MM.1S (cell line): ENCODE measurements around the gene ARHGEF7.

Experiments used
- DNase-seq: peaks from one replicate; pipeline ENCODE4 v3.0.0-alpha.2; 2015
- H2AFZ ChIP-seq: fragments of 300-600 bp; sonication (generic); 2 replicates; pipeline ENCODE4 v1.6.0; 2016; ENCODE audit warnings: antibody characterized with exemption, low read length
- H3F3A ChIP-seq: fragments of 300-600 bp; sonication (generic); 2 replicates; pipeline ENCODE4 v1.6.1; 2016; ENCODE audit warnings: mild to moderate bottlenecking, antibody characterized with exemption, low read length, moderate library complexity, mixed read lengths; ENCODE audit not compliant: insufficient read depth
- H3K27ac ChIP-seq: fragments of 300-600 bp; sonication (generic); 2 replicates; pipeline ENCODE4 v1.5.1; 2016; ENCODE audit warnings: mild to moderate bottlenecking, low read length
- H3K27me3 ChIP-seq: fragments of 300-600 bp; sonication (generic); replicated peaks from 2 replicates; pipeline ENCODE4 v1.6.0; 2016; ENCODE audit warnings: low read length; ENCODE audit not compliant: insufficient read depth
- H3K36me3 ChIP-seq: fragments of 300-600 bp; sonication (generic); replicated peaks from 2 replicates; pipeline ENCODE4 v1.6.1; 2016; ENCODE audit warnings: mild to moderate bottlenecking, low read length, mixed read lengths; ENCODE audit not compliant: insufficient read depth
- H3K4me1 ChIP-seq: fragments of 300-600 bp; sonication (generic); 2 replicates; pipeline ENCODE4 v1.6.1; 2016; ENCODE audit warnings: low read length, mixed read lengths
- H3K4me2 ChIP-seq: fragments of 300-600 bp; sonication (generic); 2 replicates; pipeline ENCODE4 v1.6.0; 2016; ENCODE audit warnings: low read depth, low read length
- H3K4me3 ChIP-seq: fragments of 300-600 bp; sonication (generic); 2 replicates; pipeline ENCODE4 v1.5.1; 2016; ENCODE audit warnings: low read length, mixed read lengths
- H3K79me2 ChIP-seq: fragments of 300-600 bp; sonication (generic); 2 replicates; pipeline ENCODE4 v1.6.1; 2016; ENCODE audit warnings: mixed run types, low read length, mixed read lengths
- H3K9ac ChIP-seq: fragments of 300-600 bp; sonication (generic); 2 replicates; pipeline ENCODE4 v1.6.1; 2016; ENCODE audit warnings: low read length, mixed read lengths
- H3K9me2 ChIP-seq: fragments of 300-600 bp; sonication (generic); replicated peaks from 2 replicates; pipeline ENCODE4 v1.6.1; 2016; ENCODE audit warnings: mild to moderate bottlenecking, low read length, mixed read lengths; ENCODE audit not compliant: insufficient read depth
- H3K9me3 ChIP-seq: fragments of 300-600 bp; sonication (generic); replicated peaks from 2 replicates; pipeline ENCODE4 v1.6.1; 2016; ENCODE audit warnings: mild to moderate bottlenecking, low read length, mixed read lengths; ENCODE audit not compliant: insufficient read depth
- H4K20me1 ChIP-seq: fragments of 300-600 bp; sonication (generic); 2 replicates; pipeline ENCODE4 v1.6.1; 2016; ENCODE audit warnings: mild to moderate bottlenecking, low read length, moderate library complexity, mixed read lengths; ENCODE audit not compliant: insufficient read depth
- EZH2 ChIP-seq: fragments of 300-600 bp; sonication (generic); optimal IDR thresholded peaks from 2 replicates; pipeline ENCODE3; 2017; ENCODE audit warnings: low read depth, mild to moderate bottlenecking, antibody characterized with exemption, low read length, mixed read lengths
- EZH2phosphoT487 ChIP-seq: fragments of 300-600 bp; sonication (generic); IDR thresholded peaks from 2 replicates; pipeline ENCODE4 v1.6.1; 2018; ENCODE audit warnings: antibody characterized with exemption, low read length
- TF ChIP-seq, protein P1 (sequence below): fragments of 300-600 bp; sonication (generic); IDR thresholded peaks from 2 replicates; pipeline ENCODE4 v1.5.1; 2016; ENCODE audit warnings: antibody characterized with exemption, low read length, mixed read lengths

ARHGEF7 gene

DNA sequence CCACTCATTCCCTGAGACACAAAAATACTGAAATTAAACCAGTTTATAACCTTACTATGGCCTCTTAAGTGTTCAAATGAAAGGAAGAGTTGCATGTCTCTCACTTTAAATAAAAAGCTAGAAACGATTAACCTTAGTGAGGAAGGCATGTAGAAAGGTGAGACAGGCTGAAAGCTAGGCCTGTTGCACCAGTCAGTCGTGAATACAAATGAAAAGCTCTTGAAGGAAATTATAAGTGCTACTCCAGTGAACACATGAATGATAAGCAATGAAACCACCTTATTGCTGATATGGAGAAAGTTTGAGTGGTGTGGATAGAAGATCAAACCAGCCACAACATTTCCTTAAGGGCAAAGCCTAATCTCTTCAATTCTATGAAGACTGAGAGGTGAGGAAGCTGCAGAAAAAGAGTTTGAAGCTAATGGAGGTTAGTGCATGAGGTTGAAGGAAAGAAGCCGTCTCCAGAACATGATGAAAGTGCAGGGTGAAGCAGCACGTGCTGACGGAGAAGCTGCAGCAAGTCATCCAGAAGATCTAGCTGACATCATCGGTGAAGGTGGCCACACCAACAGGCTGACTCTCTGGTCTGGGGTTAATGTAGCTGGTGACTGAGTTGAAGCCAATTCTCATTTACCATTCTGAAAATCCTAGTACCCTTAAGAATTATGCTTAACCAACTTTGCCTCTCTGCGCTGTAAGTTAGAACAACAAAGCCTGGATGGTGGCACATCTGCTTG is 110.9 kb downstream of the ARHGEF7 start:
- H3K9me3 ChIP-seq, result no peaks in the 10 kb centered on the region
- H3K27ac ChIP-seq, result no peak overlapping the region
- no peak overlapping the region for H3K4me2 ChIP-seq
- no peaks in the 10 kb centered on the region for H3K9me2 ChIP-seq
- no peak overlapping the region for H3K4me3 ChIP-seq
- TF ChIP-seq, protein P1, sequence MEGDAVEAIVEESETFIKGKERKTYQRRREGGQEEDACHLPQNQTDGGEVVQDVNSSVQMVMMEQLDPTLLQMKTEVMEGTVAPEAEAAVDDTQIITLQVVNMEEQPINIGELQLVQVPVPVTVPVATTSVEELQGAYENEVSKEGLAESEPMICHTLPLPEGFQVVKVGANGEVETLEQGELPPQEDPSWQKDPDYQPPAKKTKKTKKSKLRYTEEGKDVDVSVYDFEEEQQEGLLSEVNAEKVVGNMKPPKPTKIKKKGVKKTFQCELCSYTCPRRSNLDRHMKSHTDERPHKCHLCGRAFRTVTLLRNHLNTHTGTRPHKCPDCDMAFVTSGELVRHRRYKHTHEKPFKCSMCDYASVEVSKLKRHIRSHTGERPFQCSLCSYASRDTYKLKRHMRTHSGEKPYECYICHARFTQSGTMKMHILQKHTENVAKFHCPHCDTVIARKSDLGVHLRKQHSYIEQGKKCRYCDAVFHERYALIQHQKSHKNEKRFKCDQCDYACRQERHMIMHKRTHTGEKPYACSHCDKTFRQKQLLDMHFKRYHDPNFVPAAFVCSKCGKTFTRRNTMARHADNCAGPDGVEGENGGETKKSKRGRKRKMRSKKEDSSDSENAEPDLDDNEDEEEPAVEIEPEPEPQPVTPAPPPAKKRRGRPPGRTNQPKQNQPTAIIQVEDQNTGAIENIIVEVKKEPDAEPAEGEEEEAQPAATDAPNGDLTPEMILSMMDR, result no peak
- TF ChIP-seq EZH2phosphoT487, result no peak
- TF ChIP-seq EZH2, result no peak
- no peak overlapping the region for H2AFZ ChIP-seq
- 0 out of 2 replicates have a peak, but pooled peaks cover 3% of the 10 kb centered on the region for H4K20me1 ChIP-seq
- no peaks in the 10 kb centered on the region for H3K36me3 ChIP-seq
- no peak overlapping the region for H3K9ac ChIP-seq
- peaks cover 44% of the 10 kb centered on the region for H3K79me2 ChIP-seq
- no peaks in the 10 kb centered on the region for H3K4me1 ChIP-seq
- no peaks in the 10 kb centered on the region for H3K27me3 ChIP-seq
- DNase-seq, result no peak
- H3F3A ChIP-seq, result no peaks in the 10 kb centered on the region

DNA sequence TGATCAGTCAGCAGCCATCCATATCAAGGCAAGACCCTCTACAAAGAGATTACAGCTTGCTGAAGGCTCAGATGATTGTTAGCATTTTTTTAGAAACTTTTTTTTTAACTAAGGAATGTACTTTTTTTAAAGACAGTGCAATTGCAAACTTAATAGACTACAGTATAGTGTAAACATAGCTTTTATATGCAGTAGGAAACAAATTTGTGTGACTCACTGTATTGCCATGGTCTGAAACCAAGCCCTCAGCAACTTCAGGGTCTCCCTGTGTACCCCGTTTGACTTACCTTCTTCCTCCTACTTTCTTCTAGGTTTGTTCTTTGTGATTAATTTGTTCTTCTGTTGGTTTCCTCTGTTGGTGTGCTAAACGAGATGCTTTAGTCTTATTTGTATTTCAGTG is 112.3 kb downstream of the ARHGEF7 start:
- Histone ChIP-seq H4K20me1 (0 out of 2 replicates have a peak, but pooled peaks cover 3% of the 10 kb centered on the region), H2AFZ (no peak overlapping the region), H3K4me3 (no peak overlapping the region), H3K9ac (no peak overlapping the region), H3K9me2 (no peaks in the 10 kb centered on the region), H3K4me2 (no peak overlapping the region), H3K79me2 (peaks cover 57% of the 10 kb centered on the region), H3F3A (no peaks in the 10 kb centered on the region), H3K4me1 (no peaks in the 10 kb centered on the region), H3K9me3 (no peaks in the 10 kb centered on the region), H3K36me3 (no peaks in the 10 kb centered on the region), H3K27ac (no peak overlapping the region), H3K27me3 (no peaks in the 10 kb centered on the region)
- TF ChIP-seq EZH2 (no peak), EZH2phosphoT487 (no peak)
- TF ChIP-seq, protein P1, result no peak
- DNase-seq, result no peak

DNA sequence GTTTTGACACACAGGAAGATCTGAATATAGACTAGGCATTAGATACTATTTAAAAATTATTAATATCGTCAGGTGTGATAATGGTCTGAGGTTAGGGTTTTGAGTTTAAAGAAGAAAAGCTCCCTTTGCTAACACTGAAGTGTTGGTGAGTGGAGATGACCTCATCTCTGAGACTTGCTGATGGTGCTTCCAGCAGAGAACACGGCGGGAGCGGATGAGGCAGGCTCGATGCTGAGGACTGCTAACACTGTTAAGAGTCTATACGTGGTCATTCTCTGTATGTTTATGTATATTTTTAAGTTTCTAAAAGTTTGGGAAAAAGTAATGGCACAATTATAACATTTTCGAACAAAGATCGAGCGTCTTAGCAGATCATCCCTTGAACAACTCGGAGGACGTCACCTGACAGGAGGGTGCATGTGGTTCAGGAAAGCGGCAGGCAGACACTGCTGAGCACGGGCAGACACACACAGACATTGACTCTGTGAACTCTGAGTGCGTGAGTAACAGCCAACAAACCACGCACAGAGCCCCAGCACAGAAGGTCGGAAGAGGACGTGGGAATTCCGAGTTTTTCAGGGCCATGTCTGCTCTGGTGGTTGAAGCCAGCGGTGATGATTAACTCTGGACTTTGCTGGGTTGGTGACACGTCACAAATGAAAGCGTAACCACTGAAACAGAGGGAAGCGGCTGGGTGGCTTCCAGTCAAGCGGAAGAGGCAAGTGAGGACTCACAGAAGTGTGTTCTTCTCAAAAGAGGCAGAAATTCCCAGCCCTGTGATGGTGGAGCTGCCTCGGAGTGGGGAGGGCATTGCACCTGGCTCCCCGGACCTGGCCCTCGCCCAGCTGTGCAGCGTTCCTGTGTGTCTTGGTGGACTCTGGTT is 113.4 kb downstream of the ARHGEF7 start:
- Histone ChIP-seq H3K27me3 (no peaks in the 10 kb centered on the region), H3K36me3 (no peaks in the 10 kb centered on the region; the same call in 1 of the 2 replicates), H3K27ac (no peak overlapping the region), H2AFZ (no peak overlapping the region), H3K4me3 (no peak overlapping the region), H3K9ac (no peak overlapping the region), H3K9me3 (no peaks in the 10 kb centered on the region), H3K79me2 (peaks cover 54% of the 10 kb centered on the region), H4K20me1 (0 out of 2 replicates have a peak, but pooled peaks cover 3% of the 10 kb centered on the region), H3K4me2 (no peak overlapping the region), H3K4me1 (no peaks in the 10 kb centered on the region), H3K9me2 (no peaks in the 10 kb centered on the region), H3F3A (no peaks in the 10 kb centered on the region)
- DNase-seq, result no peak
- no peak for TF ChIP-seq EZH2phosphoT487
- no peak for TF ChIP-seq EZH2
- TF ChIP-seq, protein P1, result no peak
